ENCODE results near the gene SATB1. TPM values are rescaled to one million over a fixed set of nuclear protein-coding genes. Genes with fewer than 3 reads are reported as not detected.

Gene SATB1
- total and polyA plus RNA-seq, 2 donors (not counting 1 experiment from before 2014, with no cell fraction given) = 17.2 to 18.7 TPM

GRCh38 chr3:18442756-18443664, 17.9 kb upstream of the SATB1 start:
- Histone ChIP-seq H3K36me3 (ENCODE audit: control insufficient read depth, insufficient read depth, low read length) (no peaks in the 10 kb centered on the region), H4K20me1 (ENCODE audit: control insufficient read depth, extremely low read depth, insufficient read depth, low read length) (no peaks in the 10 kb centered on the region), H3K27ac (ENCODE audit: insufficient read depth, low read length) (no peak overlapping the region), H3K4me2 (ENCODE audit: extremely low read depth, insufficient read depth, low read length) (no peak overlapping the region), H3K79me2 (ENCODE audit: control insufficient read depth, insufficient read depth, low read length) (no peaks in the 10 kb centered on the region), H3K27me3 (ENCODE audit: control insufficient read depth, insufficient read depth, low read length) (peaks cover 15% of the 10 kb centered on the region), H3K9me3 (ENCODE audit: control insufficient read depth, insufficient read depth, low read depth, low read length) (no peaks in the 10 kb centered on the region), H3K4me1 (ENCODE audit: control insufficient read depth, extremely low read depth, insufficient read depth, low read length) (no peaks in the 10 kb centered on the region), H2AFZ (ENCODE audit: low read length) (no peak overlapping the region), H3K9ac (ENCODE audit: insufficient read depth, low read length) (no peak overlapping the region), H3K4me3 (replicated peaks in 1 of 4; ENCODE audit: control extremely low read depth in 1 of 4, insufficient read depth in 1 of 4, low read depth in 3 of 4, low read length in 4 of 4) (peak overlapping the region in 1 of 4 experiments; percentile 56)
- TF ChIP-seq CTCF (conservative IDR thresholded peaks at IDR 0.05 in 1 of 2, IDR thresholded peaks at IDR 0.05 in 1 of 2; ENCODE audit: low read depth in 1 of 2, low read length in 2 of 2) = no peak
- no peak for TF ChIP-seq EZH2 (IDR thresholded peaks at IDR 0.05; ENCODE audit: low read length, missing control alignments)
- DNase-seq (ENCODE audit: low read depth in 2 of 2) = no peak

- no peak overlapping the region for H3K4me2 ChIP-seq (ENCODE audit: extremely low read depth, insufficient read depth, low read length)
- no peaks in the 10 kb centered on the region for H3K4me1 ChIP-seq (ENCODE audit: control insufficient read depth, extremely low read depth, insufficient read depth, low read length)
- no peak for TF ChIP-seq CTCF (conservative IDR thresholded peaks at IDR 0.05 in 1 of 2, IDR thresholded peaks at IDR 0.05 in 1 of 2; ENCODE audit: low read depth in 1 of 2, low read length in 2 of 2)
- no peak for TF ChIP-seq EZH2 (IDR thresholded peaks at IDR 0.05; ENCODE audit: low read length, missing control alignments)
- no peak overlapping the region for H2AFZ ChIP-seq (ENCODE audit: low read length)
- no peaks in the 10 kb centered on the region for H3K9me3 ChIP-seq (ENCODE audit: control insufficient read depth, insufficient read depth, low read depth, low read length)
- no peak for DNase-seq (ENCODE audit: low read depth in 2 of 2)
- peaks cover 15% of the 10 kb centered on the region for H3K27me3 ChIP-seq (ENCODE audit: control insufficient read depth, insufficient read depth, low read length)
- no peak overlapping the region for H3K27ac ChIP-seq (ENCODE audit: insufficient read depth, low read length)
- H3K79me2 ChIP-seq (ENCODE audit: control insufficient read depth, insufficient read depth, low read length) = no peaks in the 10 kb centered on the region
- no peak overlapping the region for H3K9ac ChIP-seq (ENCODE audit: insufficient read depth, low read length)
- no peaks in the 10 kb centered on the region for H3K36me3 ChIP-seq (ENCODE audit: control insufficient read depth, insufficient read depth, low read length)
- no peak overlapping the region for H3K4me3 ChIP-seq (replicated peaks in 1 of 4; ENCODE audit: control extremely low read depth in 1 of 4, insufficient read depth in 1 of 4, low read depth in 3 of 4, low read length in 4 of 4)
- no peaks in the 10 kb centered on the region for H4K20me1 ChIP-seq (ENCODE audit: control insufficient read depth, extremely low read depth, insufficient read depth, low read length)
These were observed 16.4 kb upstream of the SATB1 start for GRCh38 chr3:18441551-18441950.

- Histone ChIP-seq H3K36me3 (ENCODE audit: control insufficient read depth, insufficient read depth, low read length) (no peaks in the 10 kb centered on the region), H3K4me3 (replicated peaks in 1 of 4; ENCODE audit: control extremely low read depth in 1 of 4, insufficient read depth in 1 of 4, low read depth in 3 of 4, low read length in 4 of 4) (no peak overlapping the region), H3K27me3 (ENCODE audit: control insufficient read depth, insufficient read depth, low read length) (peaks cover 6% of the 10 kb centered on the region), H2AFZ (ENCODE audit: low read length) (no peak overlapping the region), H3K9me3 (ENCODE audit: control insufficient read depth, insufficient read depth, low read depth, low read length) (no peaks in the 10 kb centered on the region), H3K4me1 (ENCODE audit: control insufficient read depth, extremely low read depth, insufficient read depth, low read length) (no peaks in the 10 kb centered on the region), H3K27ac (ENCODE audit: insufficient read depth, low read length) (no peak overlapping the region), H3K9ac (ENCODE audit: insufficient read depth, low read length) (no peak overlapping the region), H3K4me2 (ENCODE audit: extremely low read depth, insufficient read depth, low read length) (peak overlapping the region; percentile 45), H3K79me2 (ENCODE audit: control insufficient read depth, insufficient read depth, low read length) (no peaks in the 10 kb centered on the region), H4K20me1 (ENCODE audit: control insufficient read depth, extremely low read depth, insufficient read depth, low read length) (no peaks in the 10 kb centered on the region)
- peak in 1 of 2 donors; percentile 62 for DNase-seq (ENCODE audit: low read depth in 2 of 2)
- TF ChIP-seq CTCF (conservative IDR thresholded peaks at IDR 0.05 in 1 of 2, IDR thresholded peaks at IDR 0.05 in 1 of 2; ENCODE audit: low read depth in 1 of 2, low read length in 2 of 2) = no peak
- no peak for TF ChIP-seq EZH2 (IDR thresholded peaks at IDR 0.05; ENCODE audit: low read length, missing control alignments)
These were observed 15.1 kb upstream of the SATB1 start for GRCh38 chr3:18440066-18440722.
